ENCODE measurements around the gene LEFTY1.

Gene LEFTY1

DNA sequence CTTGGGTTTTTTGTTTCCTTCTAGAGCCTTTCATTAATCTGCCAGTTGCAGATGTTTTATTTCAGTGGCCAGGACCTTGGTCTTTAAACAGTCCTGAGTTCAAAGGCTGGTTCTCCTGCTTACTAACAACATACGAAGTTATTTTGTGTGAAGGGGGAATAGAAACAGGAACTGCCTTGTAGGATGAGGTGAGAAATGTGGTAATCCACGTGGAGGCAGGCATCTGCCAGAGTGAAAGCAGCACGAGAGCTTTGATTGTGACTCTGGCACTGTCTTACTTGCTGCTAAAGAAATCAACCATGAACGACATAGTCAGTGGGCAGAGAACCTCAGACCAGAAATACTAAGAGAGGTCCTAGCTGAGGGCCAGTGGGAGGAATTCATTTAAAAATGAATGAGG is 37.1 kb downstream of the LEFTY1 start:
- no peak overlapping the region for H3K9ac ChIP-seq (ENCODE audit: low read depth, low read length, poor library complexity, severe bottlenecking)
- H3K36me3 ChIP-seq (ENCODE audit: insufficient read depth, low read length), result peaks cover 27% of the 10 kb centered on the region; the same call in 1 of the 2 replicates
- H3K27me3 ChIP-seq (ENCODE audit: insufficient read depth, low read length, poor library complexity, severe bottlenecking), result no peaks in the 10 kb centered on the region
- no peak overlapping the region for H3K4me2 ChIP-seq (ENCODE audit: low read depth, low read length, poor library complexity, severe bottlenecking)
- H4K20me1 ChIP-seq (ENCODE audit: insufficient read depth, low read length, poor library complexity, severe bottlenecking), result no peaks in the 10 kb centered on the region
- no peaks in the 10 kb centered on the region for H3K9me3 ChIP-seq (ENCODE audit: insufficient read depth, low read depth, low read length)
- peaks cover 3% of the 10 kb centered on the region for H3K4me1 ChIP-seq (ENCODE audit: insufficient read depth, low read length, poor library complexity, severe bottlenecking)
- no peak for TF ChIP-seq EZH2phosphoT487 (IDR thresholded peaks at IDR 0.05; ENCODE audit: borderline replicate concordance)
- H3F3A ChIP-seq (ENCODE audit: low read depth), result no peaks in the 10 kb centered on the region
- H3K4me3 ChIP-seq (ENCODE audit: low read length, poor library complexity, severe bottlenecking), result no peak overlapping the region
- no peaks in the 10 kb centered on the region for H3K9me2 ChIP-seq (replicated peaks; ENCODE audit: low read depth, low read length)
- H2AFZ ChIP-seq (ENCODE audit: low read length), result no peak overlapping the region
- no peaks in the 10 kb centered on the region for H3K79me2 ChIP-seq (ENCODE audit: insufficient read depth, low read length)

DNA sequence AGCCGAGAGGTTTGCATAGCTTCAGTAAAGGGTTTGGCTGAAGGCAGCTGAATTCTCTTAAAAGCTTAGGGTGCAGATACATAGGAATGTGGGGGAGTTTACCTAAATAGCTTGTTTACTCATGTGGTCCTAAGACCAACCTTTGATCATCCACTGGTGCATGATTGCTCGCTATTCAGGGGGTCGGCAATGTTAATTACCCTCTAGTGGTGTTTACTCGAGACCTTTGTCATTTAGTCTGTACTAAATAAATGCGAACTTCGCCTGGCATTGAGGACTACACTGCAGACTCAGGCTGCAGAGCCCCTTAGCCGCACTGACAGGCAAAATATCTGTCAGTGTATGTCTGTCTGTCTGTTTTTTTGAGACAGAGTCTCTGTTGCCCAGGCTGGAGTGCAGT is 38.6 kb downstream of the LEFTY1 start:
- Histone ChIP-seq H3K36me3 (ENCODE audit: insufficient read depth, low read length) (peaks cover 31% of the 10 kb centered on the region; the same call in 1 of the 2 replicates), H3K27me3 (ENCODE audit: insufficient read depth, low read length, poor library complexity, severe bottlenecking) (no peaks in the 10 kb centered on the region), H4K20me1 (ENCODE audit: insufficient read depth, low read length, poor library complexity, severe bottlenecking) (no peaks in the 10 kb centered on the region), H3K4me3 (ENCODE audit: low read length, poor library complexity, severe bottlenecking) (no peak overlapping the region), H3K9ac (ENCODE audit: low read depth, low read length, poor library complexity, severe bottlenecking) (no peak overlapping the region), H3K79me2 (ENCODE audit: insufficient read depth, low read length) (no peaks in the 10 kb centered on the region), H3K9me2 (replicated peaks; ENCODE audit: low read depth, low read length) (no peaks in the 10 kb centered on the region), H3K9me3 (ENCODE audit: insufficient read depth, low read depth, low read length) (no peaks in the 10 kb centered on the region), H3F3A (ENCODE audit: low read depth) (no peaks in the 10 kb centered on the region), H3K4me2 (ENCODE audit: low read depth, low read length, poor library complexity, severe bottlenecking) (no peak overlapping the region), H2AFZ (ENCODE audit: low read length) (no peak overlapping the region), H3K4me1 (ENCODE audit: insufficient read depth, low read length, poor library complexity, severe bottlenecking) (peaks cover 3% of the 10 kb centered on the region)
- TF ChIP-seq EZH2phosphoT487 (IDR thresholded peaks at IDR 0.05; ENCODE audit: borderline replicate concordance), result no peak
- TF ChIP-seq, protein P1, sequence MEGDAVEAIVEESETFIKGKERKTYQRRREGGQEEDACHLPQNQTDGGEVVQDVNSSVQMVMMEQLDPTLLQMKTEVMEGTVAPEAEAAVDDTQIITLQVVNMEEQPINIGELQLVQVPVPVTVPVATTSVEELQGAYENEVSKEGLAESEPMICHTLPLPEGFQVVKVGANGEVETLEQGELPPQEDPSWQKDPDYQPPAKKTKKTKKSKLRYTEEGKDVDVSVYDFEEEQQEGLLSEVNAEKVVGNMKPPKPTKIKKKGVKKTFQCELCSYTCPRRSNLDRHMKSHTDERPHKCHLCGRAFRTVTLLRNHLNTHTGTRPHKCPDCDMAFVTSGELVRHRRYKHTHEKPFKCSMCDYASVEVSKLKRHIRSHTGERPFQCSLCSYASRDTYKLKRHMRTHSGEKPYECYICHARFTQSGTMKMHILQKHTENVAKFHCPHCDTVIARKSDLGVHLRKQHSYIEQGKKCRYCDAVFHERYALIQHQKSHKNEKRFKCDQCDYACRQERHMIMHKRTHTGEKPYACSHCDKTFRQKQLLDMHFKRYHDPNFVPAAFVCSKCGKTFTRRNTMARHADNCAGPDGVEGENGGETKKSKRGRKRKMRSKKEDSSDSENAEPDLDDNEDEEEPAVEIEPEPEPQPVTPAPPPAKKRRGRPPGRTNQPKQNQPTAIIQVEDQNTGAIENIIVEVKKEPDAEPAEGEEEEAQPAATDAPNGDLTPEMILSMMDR (conservative IDR thresholded peaks at IDR 0.05; ENCODE audit: low read length), result no peak

DNA sequence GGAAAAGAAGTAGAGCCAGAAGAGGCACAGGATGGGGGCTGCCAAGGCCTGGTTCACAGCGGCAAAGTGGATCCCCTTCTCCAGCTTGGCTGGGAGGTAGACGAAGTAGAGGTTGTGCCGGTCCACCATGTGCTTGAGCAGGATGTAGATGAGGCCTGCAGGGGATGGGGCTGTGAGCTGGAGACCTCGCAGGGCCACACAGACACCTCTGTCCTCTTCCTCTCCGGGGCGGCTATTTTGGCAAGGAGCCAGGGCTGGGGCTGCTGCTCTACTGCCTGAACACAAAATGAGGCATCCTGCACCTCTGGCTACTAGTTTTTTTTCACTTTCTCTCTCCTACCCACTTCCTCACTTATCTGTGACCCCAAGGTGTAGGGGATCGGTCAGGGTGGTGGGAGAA is 39.0 kb downstream of the LEFTY1 start:
- Histone ChIP-seq H3K36me3 (ENCODE audit: insufficient read depth, low read length) (peaks cover 30% of the 10 kb centered on the region; the same call in 1 of the 2 replicates), H3F3A (ENCODE audit: low read depth) (no peaks in the 10 kb centered on the region), H3K4me2 (ENCODE audit: low read depth, low read length, poor library complexity, severe bottlenecking) (no peak overlapping the region), H3K9me2 (replicated peaks; ENCODE audit: low read depth, low read length) (no peaks in the 10 kb centered on the region), H3K79me2 (ENCODE audit: insufficient read depth, low read length) (no peaks in the 10 kb centered on the region), H2AFZ (ENCODE audit: low read length) (no peak overlapping the region), H3K27me3 (ENCODE audit: insufficient read depth, low read length, poor library complexity, severe bottlenecking) (no peaks in the 10 kb centered on the region), H3K4me3 (ENCODE audit: low read length, poor library complexity, severe bottlenecking) (no peak overlapping the region), H3K9ac (ENCODE audit: low read depth, low read length, poor library complexity, severe bottlenecking) (no peak overlapping the region), H3K9me3 (ENCODE audit: insufficient read depth, low read depth, low read length) (no peaks in the 10 kb centered on the region), H4K20me1 (ENCODE audit: insufficient read depth, low read length, poor library complexity, severe bottlenecking) (no peaks in the 10 kb centered on the region), H3K4me1 (ENCODE audit: insufficient read depth, low read length, poor library complexity, severe bottlenecking) (peaks cover 3% of the 10 kb centered on the region)
- TF ChIP-seq EZH2phosphoT487 (IDR thresholded peaks at IDR 0.05; ENCODE audit: borderline replicate concordance), result no peak
- TF ChIP-seq, protein P1 (conservative IDR thresholded peaks at IDR 0.05; ENCODE audit: low read length), result no peak

Measured in Loucy (cell line).